ENCODE data around the gene KRT34.
A peak's percentile ranks its signal among the peaks of the same experiment; 100 is the strongest.

Gene KRT34

GRCh38 chr17:41332239-41332638 is 49.9 kb downstream of the KRT34 start:
- TF ChIP-seq CTCF (IDR thresholded peaks at IDR 0.05; ENCODE audit: low read depth, low read length) = no peak

GRCh38 chr17:41331606-41332005 is 50.5 kb downstream of the KRT34 start:
- Histone ChIP-seq H3K27me3 (ENCODE audit: insufficient read depth, low read depth, severe bottlenecking) (peaks cover 95% of the 10 kb centered on the region), H3K4me3 (ENCODE audit: low read depth, low read length) (no peak overlapping the region), H3K9me3 (ENCODE audit: severe bottlenecking) (no peaks in the 10 kb centered on the region), H3K36me3 (no peaks in the 10 kb centered on the region), H3K27ac (no peak overlapping the region)
- DNase-seq = no peak
- no peak for TF ChIP-seq CTCF (IDR thresholded peaks at IDR 0.05; ENCODE audit: low read depth, low read length)

More at GRCh38 chr17:41332239-41332638, 49.9 kb downstream of the KRT34 start:
- no peak overlapping the region for H3K4me3 ChIP-seq (ENCODE audit: low read depth, low read length)
- no peaks in the 10 kb centered on the region for H3K36me3 ChIP-seq
- no peaks in the 10 kb centered on the region for H3K9me3 ChIP-seq (ENCODE audit: severe bottlenecking)
- peaks cover 95% of the 10 kb centered on the region for H3K27me3 ChIP-seq (ENCODE audit: insufficient read depth, low read depth, severe bottlenecking)
- no peak for DNase-seq
- no peak overlapping the region for H3K27ac ChIP-seq

- peak; percentile 77 for DNase-seq
- peak; percentile 99 for TF ChIP-seq CTCF (IDR thresholded peaks at IDR 0.05; ENCODE audit: low read depth, low read length)
- no peaks in the 10 kb centered on the region for H3K9me3 ChIP-seq (ENCODE audit: severe bottlenecking)
- H3K27ac ChIP-seq = no peak overlapping the region
- no peak overlapping the region for H3K4me3 ChIP-seq (ENCODE audit: low read depth, low read length)
- no peaks in the 10 kb centered on the region for H3K36me3 ChIP-seq
- peaks cover 98% of the 10 kb centered on the region for H3K27me3 ChIP-seq (ENCODE audit: insufficient read depth, low read depth, severe bottlenecking)
Measured at GRCh38 chr17:41329279-41329948, 52.7 kb downstream of the KRT34 start.

- no peak for DNase-seq
- TF ChIP-seq CTCF (IDR thresholded peaks at IDR 0.05; ENCODE audit: low read depth, low read length) = no peak
- Histone ChIP-seq H3K36me3 (no peaks in the 10 kb centered on the region), H3K4me3 (ENCODE audit: low read depth, low read length) (no peak overlapping the region), H3K9me3 (ENCODE audit: severe bottlenecking) (no peaks in the 10 kb centered on the region), H3K27me3 (ENCODE audit: insufficient read depth, low read depth, severe bottlenecking) (peaks cover 98% of the 10 kb centered on the region), H3K27ac (no peak overlapping the region)
Measured at GRCh38 chr17:41328207-41328606, 53.9 kb downstream of the KRT34 start.
